Body of pancreas (tissue), 4 donors: ENCODE measurements around the gene ZNF407.

Experiments used
- POLR2A ChIP-seq, 3 donors: fragments of 450-650 bp; IDR thresholded peaks; one replicate each; pipeline ENCODE4 v1.6.1; 2016; ENCODE audit warnings: antibody characterized with exemption in 3 of 3, mild to moderate bottlenecking in 2 of 3
- TF ChIP-seq, protein P1 (sequence below), 7 experiments: fragments of 450-650 bp in 4 of 7; fragments of 200-600 bp in 3 of 7; sonication (generic) in 3 of 7; IDR thresholded peaks; one replicate each; pipeline ENCODE4 v1.5.1; 2016 to 2019; ENCODE audit warnings: antibody characterized with exemption in 7 of 7

DNA sequence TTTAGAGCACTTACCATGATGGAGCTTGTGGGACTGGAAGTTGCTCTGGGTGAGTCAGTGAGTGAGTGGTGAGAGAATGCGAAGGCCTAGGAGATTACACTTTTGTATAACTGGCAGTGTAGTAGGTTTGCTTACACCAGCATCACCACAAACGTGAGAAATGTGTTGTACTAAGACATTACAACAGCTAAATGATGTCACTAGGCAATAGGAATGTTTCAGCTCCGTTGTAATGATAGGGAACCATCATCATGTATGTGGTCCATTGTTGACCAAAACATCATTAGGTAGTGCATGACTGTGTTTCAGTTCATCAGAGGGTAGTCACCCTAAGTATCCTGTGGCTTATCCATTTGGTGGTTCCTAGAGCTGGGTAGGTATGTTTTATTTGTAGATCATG is 11.9 kb downstream of the ZNF407 start:
- TF ChIP-seq, protein P1, sequence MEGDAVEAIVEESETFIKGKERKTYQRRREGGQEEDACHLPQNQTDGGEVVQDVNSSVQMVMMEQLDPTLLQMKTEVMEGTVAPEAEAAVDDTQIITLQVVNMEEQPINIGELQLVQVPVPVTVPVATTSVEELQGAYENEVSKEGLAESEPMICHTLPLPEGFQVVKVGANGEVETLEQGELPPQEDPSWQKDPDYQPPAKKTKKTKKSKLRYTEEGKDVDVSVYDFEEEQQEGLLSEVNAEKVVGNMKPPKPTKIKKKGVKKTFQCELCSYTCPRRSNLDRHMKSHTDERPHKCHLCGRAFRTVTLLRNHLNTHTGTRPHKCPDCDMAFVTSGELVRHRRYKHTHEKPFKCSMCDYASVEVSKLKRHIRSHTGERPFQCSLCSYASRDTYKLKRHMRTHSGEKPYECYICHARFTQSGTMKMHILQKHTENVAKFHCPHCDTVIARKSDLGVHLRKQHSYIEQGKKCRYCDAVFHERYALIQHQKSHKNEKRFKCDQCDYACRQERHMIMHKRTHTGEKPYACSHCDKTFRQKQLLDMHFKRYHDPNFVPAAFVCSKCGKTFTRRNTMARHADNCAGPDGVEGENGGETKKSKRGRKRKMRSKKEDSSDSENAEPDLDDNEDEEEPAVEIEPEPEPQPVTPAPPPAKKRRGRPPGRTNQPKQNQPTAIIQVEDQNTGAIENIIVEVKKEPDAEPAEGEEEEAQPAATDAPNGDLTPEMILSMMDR (IDR thresholded peaks at IDR 0.05), result no peak
- no peak for TF ChIP-seq POLR2A (IDR thresholded peaks at IDR 0.05)
